ENCODE results near the gene ABCA1. TPM values are rescaled to one million over a fixed set of nuclear protein-coding genes. Genes with fewer than 3 reads are reported as not detected.

Gene ABCA1
- total RNA-seq, 6 donors from 2014 or later, result 27.6 to 194 (median 47.0) TPM

DNA sequence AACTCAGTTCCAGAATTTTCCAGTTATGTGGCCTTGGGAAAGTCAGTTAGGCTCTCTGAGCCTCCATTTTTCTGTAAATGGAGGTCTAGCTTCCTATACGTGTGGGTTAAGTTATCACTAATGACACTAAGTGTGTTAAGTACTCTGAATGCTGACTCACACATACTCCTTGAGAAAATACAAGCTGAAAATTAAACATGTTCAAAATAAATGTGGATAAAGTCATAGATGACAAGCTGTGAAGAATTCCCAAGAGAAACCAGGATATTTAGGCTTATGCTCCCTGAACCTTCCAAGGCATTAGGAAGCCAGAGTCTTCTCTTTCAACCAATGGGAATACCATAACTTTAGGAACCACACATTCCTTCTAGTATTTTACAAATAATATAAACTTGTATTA lies 58.1 kb downstream of the ABCA1 start:
- ATAC-seq (ENCODE audit: low FRiP score in 2 of 2), result no peak
- Histone ChIP-seq H3K4me3 (no peak overlapping the region), H3K9me3 (no peaks in the 10 kb centered on the region), H3K27me3 (no peaks in the 10 kb centered on the region), H3K4me1 (peaks cover 30 to 43% (median 33%) of the 10 kb centered on the region in 4 donors), H3K27ac (peak overlapping the region; percentile 39 to 80 (median 66)), H3K36me3 (peaks cover 0 to 10% (median 3%) of the 10 kb centered on the region in 4 donors)
- 50 to 80% methylated on average over 1 of the region's 1 CpG for WGBS, 2 donors
- DNase-seq, result no peak
- TF ChIP-seq POLR2AphosphoS5 (IDR thresholded peaks at IDR 0.05), result no peak
- TF ChIP-seq EP300 (IDR thresholded peaks at IDR 0.05), result no peak
- no peak for TF ChIP-seq POLR2A (IDR thresholded peaks at IDR 0.05)
- TF ChIP-seq, protein P1, sequence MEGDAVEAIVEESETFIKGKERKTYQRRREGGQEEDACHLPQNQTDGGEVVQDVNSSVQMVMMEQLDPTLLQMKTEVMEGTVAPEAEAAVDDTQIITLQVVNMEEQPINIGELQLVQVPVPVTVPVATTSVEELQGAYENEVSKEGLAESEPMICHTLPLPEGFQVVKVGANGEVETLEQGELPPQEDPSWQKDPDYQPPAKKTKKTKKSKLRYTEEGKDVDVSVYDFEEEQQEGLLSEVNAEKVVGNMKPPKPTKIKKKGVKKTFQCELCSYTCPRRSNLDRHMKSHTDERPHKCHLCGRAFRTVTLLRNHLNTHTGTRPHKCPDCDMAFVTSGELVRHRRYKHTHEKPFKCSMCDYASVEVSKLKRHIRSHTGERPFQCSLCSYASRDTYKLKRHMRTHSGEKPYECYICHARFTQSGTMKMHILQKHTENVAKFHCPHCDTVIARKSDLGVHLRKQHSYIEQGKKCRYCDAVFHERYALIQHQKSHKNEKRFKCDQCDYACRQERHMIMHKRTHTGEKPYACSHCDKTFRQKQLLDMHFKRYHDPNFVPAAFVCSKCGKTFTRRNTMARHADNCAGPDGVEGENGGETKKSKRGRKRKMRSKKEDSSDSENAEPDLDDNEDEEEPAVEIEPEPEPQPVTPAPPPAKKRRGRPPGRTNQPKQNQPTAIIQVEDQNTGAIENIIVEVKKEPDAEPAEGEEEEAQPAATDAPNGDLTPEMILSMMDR (IDR thresholded peaks at IDR 0.05), result no peak

DNA sequence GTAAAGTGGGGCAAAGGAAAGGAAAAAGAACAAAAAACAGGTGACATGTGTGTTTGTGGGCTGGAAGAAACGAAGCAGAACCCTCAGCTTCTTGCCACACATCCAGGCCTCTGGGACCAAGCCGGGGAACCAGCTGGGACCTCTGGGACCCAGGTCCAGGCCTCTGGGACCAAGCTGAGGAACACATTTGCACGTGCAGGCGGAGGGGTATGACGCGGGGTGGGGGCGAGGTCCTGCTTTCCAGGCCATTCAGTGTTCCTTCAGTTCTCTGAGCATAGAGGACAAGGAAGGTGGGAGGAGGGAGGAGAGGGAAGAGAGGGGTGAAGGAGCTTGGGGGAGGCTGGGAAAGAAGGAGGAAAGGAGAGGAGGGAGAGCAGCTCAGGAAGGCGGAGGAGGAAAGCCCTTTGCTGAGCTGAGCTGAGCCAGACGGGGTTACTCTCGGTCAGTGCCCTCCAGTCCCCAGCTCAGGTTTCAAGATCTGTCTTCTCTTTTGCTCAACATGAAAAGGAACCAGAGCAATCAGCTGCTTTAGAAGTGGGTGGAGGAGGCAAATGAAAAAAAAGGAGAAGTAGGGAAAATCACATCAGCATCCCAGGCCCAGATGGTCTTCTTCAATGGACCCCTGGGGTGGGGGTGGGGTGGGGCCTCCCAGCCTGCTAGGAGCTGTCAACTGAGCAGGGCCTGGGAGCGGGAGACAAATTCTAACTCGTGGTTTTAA lies 59.1 kb downstream of the ABCA1 start:
- 46 to 53% methylated on average over 12 of the region's 12 CpGs for whole genome bisulfite sequencing, 2 donors
- TF ChIP-seq POLR2AphosphoS5 (IDR thresholded peaks at IDR 0.05) (peak in 1 of 2 donors; percentile 32), POLR2A (IDR thresholded peaks at IDR 0.05) (no peak)
- Histone ChIP-seq H3K36me3 (peaks cover 0 to 10% (median 3%) of the 10 kb centered on the region in 4 donors), H3K4me3 (no peak overlapping the region), H3K4me1 (peaks cover 27 to 46% (median 37%) of the 10 kb centered on the region in 4 donors), H3K27ac (peak overlapping the region; percentile 39 to 80 (median 66)), H3K27me3 (no peaks in the 10 kb centered on the region), H3K9me3 (no peaks in the 10 kb centered on the region)
- peak; percentile 62 to 70 for DNase-seq
- peak; percentile 84 to 90 for ATAC-seq (ENCODE audit: low FRiP score in 2 of 2)

DNA sequence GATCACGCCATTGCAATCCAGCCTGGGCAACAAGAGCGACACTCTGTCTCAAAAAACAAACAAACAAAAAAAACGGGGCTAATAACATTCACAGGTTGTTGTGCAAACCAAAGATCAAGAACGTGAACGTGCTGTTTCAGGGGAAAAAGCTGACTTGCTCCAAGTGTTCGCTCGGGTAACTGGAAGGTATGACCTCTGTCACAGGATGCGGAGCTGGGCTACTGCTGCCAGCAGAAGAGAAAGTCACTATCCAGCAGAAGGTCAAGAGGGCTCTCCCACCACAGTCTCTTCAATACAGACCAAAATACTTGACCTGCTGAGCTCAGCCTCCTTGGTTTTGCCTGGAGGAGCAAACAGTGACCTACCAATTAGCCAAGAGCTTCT lies 59.7 kb downstream of the ABCA1 start:
- Histone ChIP-seq H3K9me3 (no peaks in the 10 kb centered on the region), H3K36me3 (peaks cover 0 to 10% (median 3%) of the 10 kb centered on the region in 4 donors), H3K27me3 (no peaks in the 10 kb centered on the region), H3K4me1 (peaks cover 22 to 46% (median 32%) of the 10 kb centered on the region in 4 donors), H3K27ac (peak overlapping the region; percentile 16 to 80 (median 60)), H3K4me3 (no peak overlapping the region)
- WGBS, 2 donors, result 76 to 79% methylated on average over 8 of the region's 8 CpGs
- TF ChIP-seq EP300 (IDR thresholded peaks at IDR 0.05) (no peak), POLR2A (IDR thresholded peaks at IDR 0.05) (no peak), POLR2AphosphoS5 (IDR thresholded peaks at IDR 0.05) (no peak)
- TF ChIP-seq, protein P1 (IDR thresholded peaks at IDR 0.05), result no peak
- ATAC-seq (ENCODE audit: low FRiP score in 2 of 2) (no peak), DNase-seq (no peak)

DNA sequence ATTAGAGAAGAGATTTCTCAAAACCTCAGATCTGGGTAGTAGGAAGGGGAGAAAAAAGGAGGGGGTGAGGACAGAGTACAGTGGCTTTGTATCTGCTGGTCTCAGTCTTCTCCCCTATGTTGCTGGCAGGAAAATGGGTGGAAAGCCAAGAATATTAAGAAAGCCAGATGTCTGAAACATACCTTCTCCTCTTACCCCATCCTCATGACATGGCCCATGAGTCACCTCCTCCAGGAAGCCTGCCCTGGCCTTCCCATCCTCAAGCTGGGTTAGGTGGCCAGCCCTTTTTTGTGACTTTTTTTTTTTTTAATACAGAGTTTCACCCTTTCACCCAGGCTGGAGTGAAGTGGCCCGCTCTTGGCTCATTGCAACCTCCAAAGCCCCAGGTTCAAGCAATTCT lies 61.8 kb downstream of the ABCA1 start:
- WGBS, 2 donors, result 91 to 100% methylated on average over 1 of the region's 1 CpG
- Histone ChIP-seq H3K4me1 (peaks cover 17 to 43% (median 26%) of the 10 kb centered on the region in 4 donors), H3K27ac (peak overlapping the region in 1 of 4 donors; percentile 6), H3K4me3 (no peak overlapping the region), H3K36me3 (peaks cover 0 to 10% (median 3%) of the 10 kb centered on the region in 4 donors), H3K9me3 (no peaks in the 10 kb centered on the region), H3K27me3 (no peaks in the 10 kb centered on the region)
- TF ChIP-seq EP300 (IDR thresholded peaks at IDR 0.05) (no peak), POLR2A (IDR thresholded peaks at IDR 0.05) (no peak), POLR2AphosphoS5 (IDR thresholded peaks at IDR 0.05) (no peak)
- TF ChIP-seq, protein P1 (IDR thresholded peaks at IDR 0.05), result no peak
- DNase-seq (no peak), ATAC-seq (ENCODE audit: low FRiP score in 2 of 2) (no peak)

DNA sequence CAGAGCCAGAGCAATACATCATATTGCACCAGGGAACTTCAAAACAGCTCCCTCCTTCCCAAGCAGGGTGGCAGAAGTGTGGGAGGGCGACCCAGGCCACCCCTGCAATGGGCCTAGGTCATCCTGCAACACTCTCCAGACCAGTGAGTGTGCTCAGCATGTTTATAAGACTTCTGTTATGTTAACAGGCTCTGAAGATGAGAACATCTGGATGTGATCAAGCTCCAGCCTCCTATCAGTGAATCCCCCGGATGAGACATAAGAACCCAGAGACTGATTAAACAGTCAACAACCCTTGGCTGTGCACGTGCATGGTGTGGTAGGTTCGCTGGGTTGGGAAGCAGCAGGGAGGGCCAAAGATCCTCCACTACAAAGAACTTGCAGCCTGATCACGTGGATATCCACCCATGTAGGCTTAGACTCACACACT lies 63.3 kb downstream of the ABCA1 start:
- WGBS, 2 donors, result 78 to 79% methylated on average over 4 to 5 of the region's 5 CpGs
- Histone ChIP-seq H3K27ac (peak overlapping the region in 2 of 4 donors; percentile 54), H3K27me3 (no peaks in the 10 kb centered on the region)

More for the DNA sequence above, 63.3 kb downstream of the ABCA1 start:
- H3K36me3 ChIP-seq, result peaks cover 0 to 10% (median 3%) of the 10 kb centered on the region in 4 donors
- no peaks in the 10 kb centered on the region for H3K9me3 ChIP-seq
- no peak for DNase-seq
- H3K4me1 ChIP-seq, result peaks cover 19 to 48% (median 26%) of the 10 kb centered on the region in 4 donors
- no peak overlapping the region for H3K4me3 ChIP-seq
- TF ChIP-seq, protein P1 (IDR thresholded peaks at IDR 0.05), result no peak
- TF ChIP-seq EP300 (IDR thresholded peaks at IDR 0.05) (no peak), POLR2AphosphoS5 (IDR thresholded peaks at IDR 0.05) (no peak), POLR2A (IDR thresholded peaks at IDR 0.05) (no peak)
- ATAC-seq (ENCODE audit: low FRiP score in 2 of 2), result peak in 1 of 2 donors; percentile 24

Data from upper lobe of left lung (tissue), 6 donors.